Neural progenitor cell (in vitro differentiated cells): ENCODE results near the gene TGIF2. TPM values are rescaled to one million over a fixed set of nuclear protein-coding genes. Genes with fewer than 3 reads are reported as not detected.

Experiments
- DNase-seq: peaks from one replicate; pipeline ENCODE4 v3.0.0-alpha.2; 2016; ENCODE audit warnings: low spot score
- H2AFZ ChIP-seq: fragments of 200-600 bp; sonication (generic); replicated peaks from 2 replicates; pipeline ENCODE4 v1.6.1; 2016; ENCODE audit warnings: antibody characterized with exemption
- H3F3A ChIP-seq: fragments of 200-600 bp; sonication (generic); 2 replicates; pipeline ENCODE4 v1.6.1; 2016; ENCODE audit warnings: antibody characterized with exemption, low read depth
- H3K27ac ChIP-seq: fragments of 200-600 bp; sonication (generic); 2 replicates; pipeline ENCODE4 v1.5.1; 2016; ENCODE audit warnings: mild to moderate bottlenecking
- H3K27me3 ChIP-seq: fragments of 200-600 bp; sonication (generic); 2 replicates; pipeline ENCODE4 v1.6.1; 2016; ENCODE audit warnings: mild to moderate bottlenecking, moderate library complexity
- H3K36me3 ChIP-seq: fragments of 200-600 bp; sonication (generic); 2 replicates; pipeline ENCODE4 v1.5.1; 2016
- H3K4me1 ChIP-seq: fragments of 200-600 bp; sonication (generic); 2 replicates; pipeline ENCODE4 v1.6.1; 2016; ENCODE audit warnings: mixed run types
- H3K4me2 ChIP-seq: fragments of 200-600 bp; sonication (generic); 2 replicates; pipeline ENCODE4 v1.6.1; 2016
- H3K4me3 ChIP-seq: fragments of 200-600 bp; sonication (generic); 2 replicates; pipeline ENCODE4 v1.5.1; 2016
- H3K79me2 ChIP-seq: fragments of 200-600 bp; sonication (generic); 2 replicates; pipeline ENCODE4 v1.6.1; 2016; ENCODE audit warnings: low read depth
- H3K9ac ChIP-seq: fragments of 200-600 bp; sonication (generic); 2 replicates; pipeline ENCODE4 v1.6.1; 2016
- H3K9me3 ChIP-seq: fragments of 200-600 bp; sonication (generic); 2 replicates; pipeline ENCODE4 v1.5.1; 2016; ENCODE audit warnings: low read depth
- H4K20me1 ChIP-seq: fragments of 200-600 bp; sonication (generic); 2 replicates; pipeline ENCODE4 v1.6.1; 2016; ENCODE audit warnings: low read depth
- H3K27ac Mint-ChIP-seq: 3 replicates; pipeline ENCODE4 v1.8.0; 2021; ENCODE audit warnings: mixed read lengths
- H3K27me3 Mint-ChIP-seq: 2 replicates; pipeline ENCODE4 v1.8.0; 2022; ENCODE audit warnings: low read depth, mild to moderate bottlenecking, inconsistent platforms, moderate library complexity, mixed read lengths; ENCODE audit not compliant: insufficient read depth
- H3K36me3 Mint-ChIP-seq: 3 replicates; pipeline ENCODE4 v1.8.0; 2021; ENCODE audit warnings: mixed read lengths
- H3K4me1 Mint-ChIP-seq: 3 replicates; pipeline ENCODE4 v1.8.0; 2021; ENCODE audit warnings: mixed read lengths
- H3K4me3 Mint-ChIP-seq: 3 replicates; pipeline ENCODE4 v1.8.0; 2021; ENCODE audit warnings: mild to moderate bottlenecking, moderate library complexity, mixed read lengths
- H3K9me3 Mint-ChIP-seq: 3 replicates; pipeline ENCODE4 v1.8.0; 2020; ENCODE audit warnings: mixed read lengths
- CTCF ChIP-seq: fragments of 200-600 bp; sonication (generic); IDR thresholded peaks from 2 replicates; pipeline ENCODE4 v1.5.1; 2017; ENCODE audit warnings: antibody characterized with exemption, mild to moderate bottlenecking
- EZH2 ChIP-seq: fragments of 200-600 bp; sonication (generic); IDR thresholded peaks from 2 replicates; pipeline ENCODE4 v1.6.1; 2017; ENCODE audit warnings: antibody characterized with exemption, mild to moderate bottlenecking, moderate library complexity
- EZH2phosphoT487 ChIP-seq: fragments of 200-600 bp; sonication (generic); IDR thresholded peaks from 2 replicates; pipeline ENCODE4 v1.6.1; 2017; ENCODE audit warnings: antibody characterized with exemption
- total RNA-seq: library from RNA; depleted of rRNA; stranded (reverse); fragments of >200 nt; gene quantifications from 2 replicates; pipeline ENCODE4 v1.2.3, GENCODE V29; 2015; ENCODE audit warnings: low replicate concordance

TGIF2 gene
- total RNA-seq, 1 donor from 2014 or later: 67.1 TPM

GRCh38 chr20:36573798-36574365 lies 485 bp downstream of the TGIF2 start:
- peak overlapping the region; percentile 97 for H3K4me3 Mint-ChIP-seq
- peaks cover 40% of the 10 kb centered on the region for H3K4me1 Mint-ChIP-seq
- H3K27ac Mint-ChIP-seq: no peak overlapping the region

GRCh38 chr20:36574366-36575135 lies 1.2 kb downstream of the TGIF2 start:
- H4K20me1 ChIP-seq: peaks cover 41% of the 10 kb centered on the region
- no peaks in the 10 kb centered on the region for H3K27me3 ChIP-seq
- H3K4me3 ChIP-seq: peak overlapping the region; percentile 79
- Mint-ChIP-seq H3K9me3 (no peaks in the 10 kb centered on the region), H3K27ac (peak overlapping the region; percentile 96), H3K4me1 (peaks cover 39% of the 10 kb centered on the region), H3K27me3 (peaks cover 9% of the 10 kb centered on the region), H3K4me3 (peak overlapping the region; percentile 97), H3K36me3 (peaks cover 6% of the 10 kb centered on the region)
- H3F3A ChIP-seq: peaks cover 31% of the 10 kb centered on the region
- peak overlapping the region; percentile 91 for H3K4me2 ChIP-seq
- no peak overlapping the region for H3K27ac ChIP-seq
- peaks cover 56% of the 10 kb centered on the region for H3K79me2 ChIP-seq
- H3K36me3 ChIP-seq: no peaks in the 10 kb centered on the region
- DNase-seq: peak; percentile 74
- TF ChIP-seq EZH2phosphoT487: no peak
- no peak for TF ChIP-seq EZH2
- no peak for TF ChIP-seq CTCF
- peak overlapping the region; percentile 75 for H2AFZ ChIP-seq
- H3K9ac ChIP-seq: peak overlapping the region; percentile 61
- no peaks in the 10 kb centered on the region for H3K9me3 ChIP-seq
- peaks cover 23% of the 10 kb centered on the region for H3K4me1 ChIP-seq

More at GRCh38 chr20:36573798-36574365, 485 bp downstream of the TGIF2 start:
- peaks cover 38% of the 10 kb centered on the region for H4K20me1 ChIP-seq
- peak overlapping the region; percentile 79 for H3K4me3 ChIP-seq
- peaks cover 2% of the 10 kb centered on the region for H3K36me3 Mint-ChIP-seq
- H3K79me2 ChIP-seq: peaks cover 52% of the 10 kb centered on the region
- H3K9me3 ChIP-seq: no peaks in the 10 kb centered on the region
- no peaks in the 10 kb centered on the region for H3K27me3 ChIP-seq
- peaks cover 9% of the 10 kb centered on the region for H3K27me3 Mint-ChIP-seq
- peaks cover 23% of the 10 kb centered on the region for H3K4me1 ChIP-seq
- H3K9me3 Mint-ChIP-seq: no peaks in the 10 kb centered on the region
- H3K4me2 ChIP-seq: peak overlapping the region; percentile 91
- peak overlapping the region; percentile 61 for H3K9ac ChIP-seq
- peak overlapping the region; percentile 79 for H3K27ac ChIP-seq
- H3K36me3 ChIP-seq: no peaks in the 10 kb centered on the region
- DNase-seq: no peak
- H3F3A ChIP-seq: peaks cover 28% of the 10 kb centered on the region
- H2AFZ ChIP-seq: peak overlapping the region; percentile 8
- TF ChIP-seq CTCF (no peak), EZH2 (no peak), EZH2phosphoT487 (no peak)

- peak overlapping the region; percentile 97 for H3K4me3 Mint-ChIP-seq
- H3K4me1 Mint-ChIP-seq: peaks cover 32% of the 10 kb centered on the region
- H3K36me3 Mint-ChIP-seq: peaks cover 13% of the 10 kb centered on the region
- Histone ChIP-seq H3K27ac (no peak overlapping the region), H3K36me3 (no peaks in the 10 kb centered on the region), H3K4me2 (peak overlapping the region; percentile 91), H3K9me3 (no peaks in the 10 kb centered on the region), H3K4me1 (peaks cover 25% of the 10 kb centered on the region), H3K79me2 (peaks cover 65% of the 10 kb centered on the region), H3K4me3 (no peak overlapping the region), H3K27me3 (no peaks in the 10 kb centered on the region), H3F3A (peaks cover 38% of the 10 kb centered on the region), H3K9ac (no peak overlapping the region), H2AFZ (no peak overlapping the region), H4K20me1 (peaks cover 48% of the 10 kb centered on the region)
- no peak overlapping the region for H3K27ac Mint-ChIP-seq
- no peaks in the 10 kb centered on the region for H3K9me3 Mint-ChIP-seq
- DNase-seq: no peak
- H3K27me3 Mint-ChIP-seq: peaks cover 9% of the 10 kb centered on the region
- no peak for TF ChIP-seq CTCF
- no peak for TF ChIP-seq EZH2phosphoT487
- TF ChIP-seq EZH2: no peak
Observed at GRCh38 chr20:36576081-36576445, 2.7 kb downstream of the TGIF2 start.
